HepG2 (cell line): Measurements from ENCODE around the gene FAM3B. TPM values are rescaled to one million over a fixed set of nuclear protein-coding genes. Genes with fewer than 3 reads are reported as not detected.
A peak's percentile ranks its signal among the peaks of the same experiment; 100 is the strongest.

ENCODE experiments used
- EP300 ChIP-seq, 3 experiments: sonication (generic) in 1 of 3; formaldehyde crosslinking in 1 of 3; IDR thresholded peaks; 2 replicates each; pipeline versions ENCODE4 v1.5.1 to v1.6.1; 2011 to 2020; ENCODE audit warnings: low read depth in 2 of 3, low read length in 2 of 3, borderline replicate concordance in 1 of 3, improper control_type of control experiment in 1 of 3, mild to moderate bottlenecking in 1 of 3, missing genetic modification reagents in 1 of 3, moderate library complexity in 1 of 3
- FOSL1 ChIP-seq: sonication (generic); formaldehyde crosslinking; IDR thresholded peaks from 2 replicates; pipeline ENCODE4 v1.9.0; 2021; ENCODE audit warnings: missing genetic modification reagents, borderline replicate concordance
- FOXM1 ChIP-seq: sonication (generic); formaldehyde crosslinking; IDR thresholded peaks from 2 replicates; pipeline ENCODE4 v1.5.0; 2020; ENCODE audit warnings: missing genetic modification reagents
- GATAD1 ChIP-seq: IDR thresholded peaks from 2 replicates; pipeline ENCODE4 v1.6.1; 2016; ENCODE audit warnings: missing genetic modification reagents, missing compliant biosample characterization
- MAZ ChIP-seq, 2 experiments: sonication (generic) in 1 of 2; formaldehyde crosslinking in 1 of 2; IDR thresholded peaks; 2 replicates each; pipeline versions ENCODE4 v1.5.0 to v1.6.1; 2012 to 2020; ENCODE audit warnings: low read depth in 2 of 2, mild to moderate bottlenecking in 2 of 2, borderline replicate concordance in 1 of 2, improper control_type of control experiment in 1 of 2, low read length in 1 of 2, missing genetic modification reagents in 1 of 2, moderate library complexity in 1 of 2
- NFYC ChIP-seq: IDR thresholded peaks from 2 replicates; pipeline ENCODE4 v1.6.1; 2016; ENCODE audit warnings: missing genetic modification reagents, missing compliant biosample characterization
- NKX3-1 ChIP-seq: sonication (generic); formaldehyde crosslinking; IDR thresholded peaks from 2 replicates; pipeline ENCODE4 v1.5.0; 2020; ENCODE audit warnings: missing genetic modification reagents
- SAFB2 ChIP-seq: sonication (generic); formaldehyde crosslinking; IDR thresholded peaks from 2 replicates; pipeline ENCODE4 v1.5.1; 2020; ENCODE audit warnings: missing genetic modification reagents, low read depth, mild to moderate bottlenecking, borderline replicate concordance
- TARDBP ChIP-seq: sonication (generic); formaldehyde crosslinking; IDR thresholded peaks from 2 replicates; pipeline ENCODE4 v1.8.0; 2022; ENCODE audit warnings: mild to moderate bottlenecking, missing genetic modification reagents
- TFAP4 ChIP-seq: sonication (generic); IDR thresholded peaks from 2 replicates; pipeline ENCODE4 v1.6.1; 2016; ENCODE audit warnings: low read depth, borderline replicate concordance
- U2AF2 ChIP-seq: fragments of 200-400 bp; formaldehyde crosslinking; IDR thresholded peaks from 2 replicates; pipeline ENCODE4 v1.6.1; 2017; ENCODE audit warnings: low read depth, mild to moderate bottlenecking, low read length
- XBP1 ChIP-seq: sonication (generic); formaldehyde crosslinking; IDR thresholded peaks from 2 replicates; pipeline ENCODE4 v1.5.0; 2020; ENCODE audit warnings: missing genetic modification reagents
- ZBTB7A ChIP-seq: sonication (generic); formaldehyde crosslinking; IDR thresholded peaks from 2 replicates; pipeline ENCODE4 v1.8.0; 2022; ENCODE audit warnings: mild to moderate bottlenecking, missing genetic modification reagents
- ZNF207 ChIP-seq: fragments of 450-650 bp; IDR thresholded peaks from 2 replicates; pipeline ENCODE4 v1.6.1; 2016; ENCODE audit warnings: antibody characterized with exemption, borderline replicate concordance
- ZNF317 ChIP-seq: sonication (generic); formaldehyde crosslinking; IDR thresholded peaks from 2 replicates; pipeline ENCODE4 v1.5.0; 2020; ENCODE audit warnings: mild to moderate bottlenecking, missing genetic modification reagents
- ZNF431 ChIP-seq: sonication (generic); formaldehyde crosslinking; IDR thresholded peaks from 2 replicates; pipeline ENCODE4 v1.9.0; 2022; ENCODE audit warnings: missing genetic modification reagents, low read depth, mild to moderate bottlenecking, borderline replicate concordance
- ZNF747 ChIP-seq: sonication (generic); formaldehyde crosslinking; IDR thresholded peaks from 2 replicates; pipeline ENCODE4 v1.8.1; 2023; ENCODE audit warnings: missing genetic modification reagents, mild to moderate bottlenecking, borderline replicate concordance
- ZNF850 ChIP-seq: sonication (generic); formaldehyde crosslinking; conservative IDR thresholded peaks from 2 replicates; pipeline ENCODE4 v1.9.0; 2021; ENCODE audit warnings: mild to moderate bottlenecking, missing genetic modification reagents
- ZSCAN22 ChIP-seq: sonication (generic); formaldehyde crosslinking; IDR thresholded peaks from 2 replicates; pipeline ENCODE4 v1.4.0; 2020; ENCODE audit warnings: mild to moderate bottlenecking, missing genetic modification reagents
- ZSCAN9 ChIP-seq: IDR thresholded peaks from 2 replicates; pipeline ENCODE4 v1.6.1; 2016; ENCODE audit warnings: borderline replicate concordance
- polyA plus RNA-seq, 8 experiments: library from polyadenylated mRNA; depleted of rRNA in 3 of 8; stranded (reverse) in 7 of 8; unstranded in 1 of 8; fragments of >200 nt; fragmentation: Illumina TruSeq in 4 of 8; extraction: Trizol in 4 of 8; gene quantifications; 2 replicates each; pipeline versions ENCODE4 v1.2.1 to v1.2.3, GENCODE V29; 2011 to 2016; ENCODE audit warnings: low read depth in 4 of 8, missing spikeins in 1 of 8, mixed read lengths in 1 of 8; ENCODE audit not compliant: insufficient read depth in 1 of 8
- total RNA-seq, 5 experiments: library from RNA; depleted of rRNA; stranded (reverse); fragments of >200 nt; fragmentation: Illumina TruSeq; extraction: Trizol; gene quantifications; 2 replicates each; pipeline ENCODE4 v1.2.3, GENCODE V29; 2016; ENCODE audit warnings: low read depth in 1 of 5
- TF ChIP-seq, protein P1 (sequence below): sonication (generic); formaldehyde crosslinking; IDR thresholded peaks from 2 replicates; pipeline ENCODE4 v1.4.0; 2020; ENCODE audit warnings: mild to moderate bottlenecking, missing genetic modification reagents, borderline replicate concordance
- TF ChIP-seq, protein P2 (sequence below): sonication (generic); formaldehyde crosslinking; IDR thresholded peaks from 2 replicates; pipeline ENCODE4 v1.5.0; 2020; ENCODE audit warnings: missing genetic modification reagents, mild to moderate bottlenecking, borderline replicate concordance
- TF ChIP-seq, protein P3 (sequence below): sonication (generic); formaldehyde crosslinking; IDR thresholded peaks from 2 replicates; pipeline ENCODE4 v1.4.0; 2020; ENCODE audit warnings: missing genetic modification reagents

Gene FAM3B
- total and polyA plus RNA-seq, 2 of the 13 experiments (the other 11 are each of a cell fraction or from before 2014, with no cell fraction given), result 46.5 to 62.0 TPM

DNA sequence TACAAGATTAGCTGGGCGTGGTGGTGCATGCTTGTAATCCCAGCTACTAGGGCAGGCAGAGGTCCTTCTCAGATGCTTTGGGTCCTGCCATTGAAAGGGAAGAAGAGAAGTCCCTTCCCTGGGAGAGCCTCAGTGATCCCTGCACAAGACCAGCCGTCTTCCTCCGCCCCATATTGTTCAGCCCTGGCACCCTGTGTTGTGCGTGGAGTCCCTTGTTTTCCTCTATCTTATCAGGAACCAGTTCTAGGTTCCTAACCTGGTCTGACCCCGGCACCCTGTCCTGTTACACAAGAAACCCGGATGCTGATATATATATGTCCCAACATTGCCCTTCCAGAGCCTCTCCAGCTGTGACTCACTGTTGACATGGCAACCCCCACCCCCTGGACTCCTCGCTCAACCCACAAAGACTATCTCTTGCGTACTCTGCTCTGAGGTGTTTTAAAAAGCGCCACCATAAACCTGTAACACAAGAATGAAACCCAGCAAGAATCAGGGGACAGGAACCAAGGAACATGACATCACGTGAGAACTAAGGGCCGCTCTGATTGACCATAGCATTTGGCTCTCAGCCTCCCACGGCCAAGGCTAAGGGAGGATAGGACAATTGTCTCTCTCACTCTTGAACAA lies 50.0 kb downstream of the FAM3B start (continued):
- TF ChIP-seq ZSCAN22 (CRISPR knock-in tag), result no peak
- TF ChIP-seq U2AF2, result no peak
- TF ChIP-seq ZSCAN9 (CRISPR knock-in tag), result 0 out of 2 replicates have a peak, but pooled peaks have one; percentile 28
- TF ChIP-seq ZNF207, result no peak
- TF ChIP-seq ZBTB7A (CRISPR knock-in tag), result 0 out of 2 replicates have a peak, but pooled peaks have one; percentile 17
- peak; percentile 54; the same call in 1 of the 2 replicates for TF ChIP-seq FOSL1 (CRISPR knock-in tag)
- 0 out of 2 replicates have a peak, but pooled peaks have one; percentile 61 for TF ChIP-seq TARDBP
- TF ChIP-seq, protein P1, sequence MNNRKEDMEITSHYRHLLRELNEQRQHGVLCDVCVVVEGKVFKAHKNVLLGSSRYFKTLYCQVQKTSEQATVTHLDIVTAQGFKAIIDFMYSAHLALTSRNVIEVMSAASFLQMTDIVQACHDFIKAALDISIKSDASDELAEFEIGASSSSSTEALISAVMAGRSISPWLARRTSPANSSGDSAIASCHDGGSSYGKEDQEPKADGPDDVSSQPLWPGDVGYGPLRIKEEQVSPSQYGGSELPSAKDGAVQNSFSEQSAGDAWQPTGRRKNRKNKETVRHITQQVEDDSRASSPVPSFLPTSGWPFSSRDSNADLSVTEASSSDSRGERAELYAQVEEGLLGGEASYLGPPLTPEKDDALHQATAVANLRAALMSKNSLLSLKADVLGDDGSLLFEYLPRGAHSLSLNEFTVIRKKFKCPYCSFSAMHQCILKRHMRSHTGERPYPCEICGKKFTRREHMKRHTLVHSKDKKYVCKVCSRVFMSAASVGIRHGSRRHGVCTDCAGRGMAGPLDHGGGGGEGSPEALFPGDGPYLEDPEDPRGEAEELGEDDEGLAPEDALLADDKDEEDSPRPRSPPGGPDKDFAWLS (CRISPR knock-in tag), result no peak
- TF ChIP-seq, protein P2, sequence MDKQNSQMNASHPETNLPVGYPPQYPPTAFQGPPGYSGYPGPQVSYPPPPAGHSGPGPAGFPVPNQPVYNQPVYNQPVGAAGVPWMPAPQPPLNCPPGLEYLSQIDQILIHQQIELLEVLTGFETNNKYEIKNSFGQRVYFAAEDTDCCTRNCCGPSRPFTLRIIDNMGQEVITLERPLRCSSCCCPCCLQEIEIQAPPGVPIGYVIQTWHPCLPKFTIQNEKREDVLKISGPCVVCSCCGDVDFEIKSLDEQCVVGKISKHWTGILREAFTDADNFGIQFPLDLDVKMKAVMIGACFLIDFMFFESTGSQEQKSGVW, result no peak
- no peak for TF ChIP-seq SAFB2 (CRISPR knock-in tag)
- TF ChIP-seq EP300 (IDR thresholded peaks at IDR 0.05; ENCODE audit: low read depth in 2 of 2, low read length in 2 of 2), result peak; percentile 69 to 84; a peak in 3 of 4 replicates
- TF ChIP-seq EP300 (CRISPR knock-in tag; IDR thresholded peaks at IDR 0.05; ENCODE audit: borderline replicate concordance), result peak; percentile 40; the same call in 1 of the 2 replicates
- no peak for TF ChIP-seq ZNF747 (CRISPR knock-in tag)
- no peak for TF ChIP-seq ZNF431 (CRISPR knock-in tag)
- TF ChIP-seq ZNF850 (CRISPR knock-in tag), result no peak
- no peak for TF ChIP-seq NFYC (CRISPR knock-in tag)
- no peak for TF ChIP-seq NKX3-1 (CRISPR knock-in tag)
- no peak for TF ChIP-seq FOXM1
- TF ChIP-seq, protein P3, sequence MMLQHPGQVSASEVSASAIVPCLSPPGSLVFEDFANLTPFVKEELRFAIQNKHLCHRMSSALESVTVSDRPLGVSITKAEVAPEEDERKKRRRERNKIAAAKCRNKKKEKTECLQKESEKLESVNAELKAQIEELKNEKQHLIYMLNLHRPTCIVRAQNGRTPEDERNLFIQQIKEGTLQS (CRISPR knock-in tag), result peak; percentile 58
- TF ChIP-seq MAZ (IDR thresholded peaks at IDR 0.05; ENCODE audit: borderline replicate concordance, low read depth, low read length), result peak; percentile 23; the same call in 1 of the 2 replicates
- TF ChIP-seq MAZ (CRISPR knock-in tag; IDR thresholded peaks at IDR 0.05; ENCODE audit: low read depth), result peak; percentile 36; the same call in 1 of the 2 replicates
- peak; percentile 94 for TF ChIP-seq TFAP4
- no peak for TF ChIP-seq ZNF317 (CRISPR knock-in tag)
- no peak for TF ChIP-seq XBP1
- peak; percentile 79 for TF ChIP-seq GATAD1 (CRISPR knock-in tag)
